A549 (cell line): ENCODE measurements around the gene LIPF. TPM values are rescaled to one million over a fixed set of nuclear protein-coding genes. Genes with fewer than 3 reads are reported as not detected.

Source experiments
- ATAC-seq, 2 experiments: fragments of 200-7000 bp in 1 of 2; fragments of >200 bp in 1 of 2; cut with Nextera tagmentation in 1 of 2; cut with Tn5 transposase in 1 of 2; 3 replicates each; pipeline versions ENCODE4 v1.8.0 to v1.9.1; 2018 to 2020; ENCODE audit warnings: mild to moderate bottlenecking in 1 of 2, moderate library complexity in 1 of 2
- CTCF ChIA-PET: fragments of 300-600 bp; sonication (Branson Sonifier 250); formaldehyde crosslinking; extraction: SDS; loops from one replicate; lab custom pipeline; 2021; ENCODE audit warnings: antibody characterized with exemption, inconsistent platforms; lab: Yijun Ruan, JAX
- POLR2A ChIA-PET: fragments of 350-600 bp; formaldehyde crosslinking; extraction: SDS; loops from one replicate; lab custom pipeline; 2021; ENCODE audit warnings: antibody characterized with exemption, inconsistent platforms; lab: Yijun Ruan, JAX
- DNase-seq, 2 experiments: peaks; one replicate each; pipeline versions ENCODE4 v3.0.0 to v3.0.0-alpha.2; 2011 to 2016; ENCODE audit warnings: low read depth in 1 of 2, low spot score in 1 of 2
- FAIRE-seq: peaks from 2 replicates; lab custom pipeline; 2011; peaks lifted over from hg19 to GRCh38; lab: Jason Lieb, UNC
- H3K27ac ChIP-seq, 2 experiments: fragments of >200 bp; sonication (Bioruptor Twin); formaldehyde crosslinking; 3 replicates each; pipeline ENCODE4 v1.5.1; 2016 to 2017
- H3K4me1 ChIP-seq: fragments of >200 bp; sonication (Bioruptor Twin); formaldehyde crosslinking; 3 replicates; pipeline ENCODE4 v1.6.1; 2016
- H3K4me2 ChIP-seq: fragments of >200 bp; sonication (Bioruptor Twin); formaldehyde crosslinking; 3 replicates; pipeline ENCODE4 v1.6.1; 2016
- H3K4me3 ChIP-seq: fragments of >200 bp; sonication (Bioruptor Twin); formaldehyde crosslinking; 3 replicates; pipeline ENCODE4 v1.5.1; 2016
- H3K9me3 ChIP-seq: fragments of >200 bp; sonication (Bioruptor Twin); formaldehyde crosslinking; 3 replicates; pipeline ENCODE4 v1.6.1; 2016
- BHLHE40 ChIP-seq: IDR thresholded peaks from 2 replicates; pipeline ENCODE4 v1.6.1; 2012; ENCODE audit warnings: low read depth, low read length, inconsistent platforms
- CEBPB ChIP-seq, 2 experiments: fragments of >200 bp in 1 of 2; sonication (Bioruptor Twin) in 1 of 2; formaldehyde crosslinking in 1 of 2; IDR thresholded peaks; 2 replicates each; pipeline ENCODE4 v1.6.1; 2012 to 2016
- CHD2 ChIP-seq: fragments of 150-350 bp; IDR thresholded peaks from 2 replicates; pipeline ENCODE4 v1.6.1; 2014; ENCODE audit warnings: low read length; ENCODE audit not compliant: partially characterized antibody
- CHD4 ChIP-seq: fragments of 200-600 bp; sonication (generic); IDR thresholded peaks from 2 replicates; pipeline ENCODE4 v1.6.1; 2016; ENCODE audit warnings: antibody characterized with exemption, mild to moderate bottlenecking, borderline replicate concordance
- FOSB ChIP-seq: fragments of 250-450 bp; sonication (Bioruptor Pico); IDR thresholded peaks from 2 replicates; pipeline ENCODE4 v1.5.0; 2020; ENCODE audit warnings: mild to moderate bottlenecking, moderate library complexity
- FOSL2 ChIP-seq, 2 experiments: fragments of 450-650 bp in 1 of 2; fragments of >200 bp in 1 of 2; sonication (Bioruptor Twin) in 1 of 2; formaldehyde crosslinking; IDR thresholded peaks; 2 replicates each; pipeline versions ENCODE4 v1.5.0 to v1.6.1; 2016 to 2020; ENCODE audit warnings: mild to moderate bottlenecking in 1 of 2, moderate library complexity in 1 of 2
- GATA3 ChIP-seq: IDR thresholded peaks from 2 replicates; pipeline ENCODE4 v1.6.1; 2012; ENCODE audit warnings: borderline replicate concordance
- HOXA7 ChIP-seq: fragments of 250-450 bp; sonication (Bioruptor Pico); IDR thresholded peaks from 2 replicates; pipeline ENCODE4 v1.5.0; 2020; ENCODE audit warnings: mild to moderate bottlenecking, moderate library complexity
- HOXB13 ChIP-seq: fragments of 250-450 bp; sonication (Bioruptor Pico); IDR thresholded peaks from 2 replicates; pipeline ENCODE4 v1.5.0; 2020; ENCODE audit warnings: low read depth, mild to moderate bottlenecking, moderate library complexity
- NFE2L2 ChIP-seq: fragments of 150-350 bp; conservative IDR thresholded peaks from 2 replicates; pipeline ENCODE4 v1.6.1; 2014; ENCODE audit warnings: low read length
- POLR2A ChIP-seq: IDR thresholded peaks from 2 replicates; pipeline ENCODE4 v1.6.1; 2012; ENCODE audit warnings: mild to moderate bottlenecking, low read length
- POLR2AphosphoS2 ChIP-seq: conservative IDR thresholded peaks from 2 replicates; pipeline ENCODE4 v1.6.1; 2012; ENCODE audit warnings: low read length, improper control_type of control experiment, inconsistent platforms
- RAD21 ChIP-seq, 2 experiments: fragments of >200 bp in 1 of 2; sonication (Bioruptor Twin) in 1 of 2; formaldehyde crosslinking in 1 of 2; IDR thresholded peaks in 1 of 2; conservative IDR thresholded peaks in 1 of 2; 2 replicates in 1 of 2; 3 replicates in 1 of 2; pipeline ENCODE4 v1.6.1; 2012 to 2018; ENCODE audit warnings: inconsistent platforms in 1 of 2
- SMC3 ChIP-seq: fragments of >200 bp; sonication (Bioruptor Twin); formaldehyde crosslinking; IDR thresholded peaks from 3 replicates; pipeline ENCODE4 v1.6.1; 2018; ENCODE audit warnings: inconsistent platforms
- SREBF2 ChIP-seq: fragments of 450-650 bp; IDR thresholded peaks from 2 replicates; pipeline ENCODE4 v1.6.1; 2014; ENCODE audit warnings: mild to moderate bottlenecking, moderate library complexity
- TFCP2L1 ChIP-seq: fragments of 250-450 bp; sonication (Bioruptor Pico); IDR thresholded peaks from 2 replicates; pipeline ENCODE4 v1.5.0; 2021; ENCODE audit warnings: mild to moderate bottlenecking
- TP53 ChIP-seq: fragments of 250-450 bp; sonication (Bioruptor Pico); IDR thresholded peaks from 2 replicates; pipeline ENCODE4 v1.5.0; 2021; ENCODE audit warnings: mild to moderate bottlenecking, moderate library complexity
- ZC3H11A ChIP-seq: fragments of 450-650 bp; IDR thresholded peaks from 2 replicates; pipeline ENCODE4 v1.6.1; 2014; ENCODE audit warnings: antibody characterized with exemption, mild to moderate bottlenecking
- WGBS: methylation state at CpG from one replicate; pipeline ENCODE4 v1.1.6; 2017; ENCODE audit errors: missing lambda C conversion rate; 5-methylcytosine and 5-hydroxymethylcytosine counted together
- polyA plus RNA-seq, 4 experiments: library from polyadenylated mRNA; depleted of rRNA in 3 of 4; stranded (reverse); fragments of >200 nt; fragmentation: RNase III in 1 of 4; extraction: RNeasy Plus Mini Kit Qiagen cat#74134 plus additional on column Dnase treatment in 1 of 4; gene quantifications; 2 replicates in 3 of 4; 3 replicates in 1 of 4; pipeline ENCODE4 v1.2.3, GENCODE V29; 2011 to 2017
- TF ChIP-seq, protein P1 (sequence below): fragments of 250-450 bp; sonication (Bioruptor Pico); IDR thresholded peaks from 2 replicates; pipeline ENCODE4 v1.5.0; 2020; ENCODE audit warnings: low read depth, mild to moderate bottlenecking, moderate library complexity
- TF ChIP-seq, protein P2 (sequence below): fragments of >200 bp; sonication (Bioruptor Twin); formaldehyde crosslinking; IDR thresholded peaks from 3 replicates; pipeline ENCODE4 v1.6.1; 2016
- TF ChIP-seq, protein P3 (sequence below): IDR thresholded peaks from 2 replicates; pipeline ENCODE4 v1.6.1; 2012
- TF ChIP-seq, protein P4 (sequence below): fragments of 450-650 bp; IDR thresholded peaks from 2 replicates; pipeline ENCODE4 v1.6.1; 2014; ENCODE audit warnings: antibody characterized with exemption
- TF ChIP-seq, protein P5 (sequence below): IDR thresholded peaks from 2 replicates; pipeline ENCODE4 v1.6.1; 2012; ENCODE audit warnings: low read depth, borderline replicate concordance
- TF ChIP-seq, protein P6 (sequence below): fragments of 150-350 bp; IDR thresholded peaks from 2 replicates; pipeline ENCODE4 v1.6.1; 2014; ENCODE audit warnings: low read depth, mild to moderate bottlenecking, low read length

LIPF gene
- polyA plus RNA-seq, 2 of the 4 experiments (the other 2 are of a cell fraction): not detected

DNA sequence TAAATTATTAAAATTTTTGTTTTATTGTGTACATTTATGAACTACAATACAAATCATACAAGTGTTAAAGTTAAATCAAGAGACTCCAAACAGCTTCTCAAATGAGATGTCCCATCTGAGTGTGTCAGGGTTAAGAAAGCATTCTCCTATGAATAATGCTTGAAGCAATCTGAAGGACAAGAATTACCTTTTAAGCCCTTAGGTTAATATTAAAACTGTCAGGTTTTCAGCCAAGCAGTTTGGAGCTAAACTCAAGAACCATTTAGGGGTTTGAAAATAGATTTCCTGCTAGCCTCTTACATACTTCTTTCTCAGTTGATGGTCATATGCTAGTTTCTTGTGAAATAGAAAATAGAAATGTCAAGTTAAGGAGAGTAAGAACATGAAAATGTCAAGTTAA, 39.4 kb upstream of the LIPF start:
- POLR2A ChIA-PET: no interaction called here
- H3K4me1 ChIP-seq: no peaks in the 10 kb centered on the region
- DNase-seq: no peak
- H3K4me3 ChIP-seq: no peak overlapping the region
- ATAC-seq: no peak
- H3K4me2 ChIP-seq: no peak overlapping the region
- H3K9me3 ChIP-seq: no peaks in the 10 kb centered on the region; the same call in 2 of the 3 replicates
- FAIRE-seq: peak; percentile 39
- TF ChIP-seq ZC3H11A (no peak), CHD2 (no peak), FOSB (CRISPR knock-in tag) (no peak)
- TF ChIP-seq, protein P1, sequence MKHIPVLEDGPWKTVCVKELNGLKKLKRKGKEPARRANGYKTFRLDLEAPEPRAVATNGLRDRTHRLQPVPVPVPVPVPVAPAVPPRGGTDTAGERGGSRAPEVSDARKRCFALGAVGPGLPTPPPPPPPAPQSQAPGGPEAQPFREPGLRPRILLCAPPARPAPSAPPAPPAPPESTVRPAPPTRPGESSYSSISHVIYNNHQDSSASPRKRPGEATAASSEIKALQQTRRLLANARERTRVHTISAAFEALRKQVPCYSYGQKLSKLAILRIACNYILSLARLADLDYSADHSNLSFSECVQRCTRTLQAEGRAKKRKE (CRISPR knock-in tag): no peak
- TF ChIP-seq, all 56 proteins: peak for 0
- no peak overlapping the region for H3K27ac ChIP-seq
- CTCF ChIA-PET: no interaction called here

DNA sequence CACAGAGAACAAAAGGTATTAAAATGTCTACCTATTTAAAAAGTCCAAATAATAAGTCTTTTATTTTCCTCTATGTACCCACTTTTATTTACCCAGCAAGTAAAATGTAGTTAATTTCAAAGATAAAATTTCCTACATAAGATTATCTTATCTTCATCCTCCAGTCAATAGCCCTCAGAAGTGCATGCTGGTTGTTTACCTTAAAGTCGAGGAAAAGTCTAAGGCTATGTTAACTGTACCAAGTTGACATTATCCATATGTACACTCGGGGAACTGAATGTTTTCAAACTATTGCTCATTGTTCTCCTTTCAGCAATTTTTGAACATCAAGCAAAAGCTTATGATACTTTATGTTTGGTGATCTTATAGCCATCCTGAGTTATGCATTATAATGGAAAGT, 24.1 kb upstream of the LIPF start:
- ChIA-PET CTCF (no interaction called here), POLR2A (interaction anchor here (0.6 kb wide), 1 partner anchor 530 kb away, joined by 3 read pairs; no protein-coding TSS in a partner anchor)
- DNase-seq (no peak), ATAC-seq (no peak), FAIRE-seq (no peak)
- Histone ChIP-seq H3K4me2 (no peak overlapping the region), H3K4me1 (peaks cover 13% of the 10 kb centered on the region), H3K4me3 (no peak overlapping the region), H3K27ac (no peak overlapping the region), H3K9me3 (peaks cover 13% of the 10 kb centered on the region; the same call in 2 of the 3 replicates)
- no peak for TF ChIP-seq SMC3
- no peak for TF ChIP-seq BHLHE40
- TF ChIP-seq, protein P2, sequence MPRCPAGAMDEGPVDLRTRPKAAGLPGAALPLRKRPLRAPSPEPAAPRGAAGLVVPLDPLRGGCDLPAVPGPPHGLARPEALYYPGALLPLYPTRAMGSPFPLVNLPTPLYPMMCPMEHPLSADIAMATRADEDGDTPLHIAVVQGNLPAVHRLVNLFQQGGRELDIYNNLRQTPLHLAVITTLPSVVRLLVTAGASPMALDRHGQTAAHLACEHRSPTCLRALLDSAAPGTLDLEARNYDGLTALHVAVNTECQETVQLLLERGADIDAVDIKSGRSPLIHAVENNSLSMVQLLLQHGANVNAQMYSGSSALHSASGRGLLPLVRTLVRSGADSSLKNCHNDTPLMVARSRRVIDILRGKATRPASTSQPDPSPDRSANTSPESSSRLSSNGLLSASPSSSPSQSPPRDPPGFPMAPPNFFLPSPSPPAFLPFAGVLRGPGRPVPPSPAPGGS: no peak
- no peak for TF ChIP-seq HOXB13
- TF ChIP-seq, protein P3, sequence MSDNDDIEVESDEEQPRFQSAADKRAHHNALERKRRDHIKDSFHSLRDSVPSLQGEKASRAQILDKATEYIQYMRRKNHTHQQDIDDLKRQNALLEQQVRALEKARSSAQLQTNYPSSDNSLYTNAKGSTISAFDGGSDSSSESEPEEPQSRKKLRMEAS: no peak
- TF ChIP-seq POLR2AphosphoS2: no peak
- TF ChIP-seq POLR2A: no peak
- no peak for TF ChIP-seq CHD4
- TF ChIP-seq, protein P4, sequence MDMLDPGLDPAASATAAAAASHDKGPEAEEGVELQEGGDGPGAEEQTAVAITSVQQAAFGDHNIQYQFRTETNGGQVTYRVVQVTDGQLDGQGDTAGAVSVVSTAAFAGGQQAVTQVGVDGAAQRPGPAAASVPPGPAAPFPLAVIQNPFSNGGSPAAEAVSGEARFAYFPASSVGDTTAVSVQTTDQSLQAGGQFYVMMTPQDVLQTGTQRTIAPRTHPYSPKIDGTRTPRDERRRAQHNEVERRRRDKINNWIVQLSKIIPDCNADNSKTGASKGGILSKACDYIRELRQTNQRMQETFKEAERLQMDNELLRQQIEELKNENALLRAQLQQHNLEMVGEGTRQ: no peak
- TF ChIP-seq RAD21 (conservative IDR thresholded peaks at IDR 0.05 in 1 of 2, IDR thresholded peaks at IDR 0.05 in 1 of 2): no peak
- no peak for TF ChIP-seq SREBF2
- no peak for TF ChIP-seq NFE2L2
- WGBS: 28% methylated on average over 2 of the region's 2 CpGs

DNA sequence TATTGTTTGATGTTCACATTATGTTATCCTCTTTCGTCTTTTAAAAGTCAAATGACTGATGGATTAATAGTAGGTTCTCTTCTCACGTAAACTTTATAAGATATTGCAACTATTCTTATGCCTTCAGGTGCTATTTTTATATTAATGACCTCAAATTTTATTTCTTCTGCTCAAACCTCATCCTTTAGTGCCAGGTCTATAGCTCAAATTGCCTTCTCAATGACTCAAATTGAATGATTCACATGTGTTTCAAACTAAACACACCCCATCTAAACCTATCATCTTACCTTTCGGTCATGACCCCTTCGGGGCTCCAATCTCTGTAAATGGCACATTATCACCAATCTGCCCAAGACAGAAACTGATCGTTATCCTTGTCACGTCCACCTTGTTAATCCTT, 22.0 kb upstream of the LIPF start:
- no peak for DNase-seq
- no peak for FAIRE-seq
- POLR2A ChIA-PET: no interaction called here

More for the DNA sequence above, 22.0 kb upstream of the LIPF start:
- WGBS: 89% methylated on average over 6 of the region's 6 CpGs
- TF ChIP-seq RAD21 (conservative IDR thresholded peaks at IDR 0.05 in 1 of 2, IDR thresholded peaks at IDR 0.05 in 1 of 2): no peak
- no peak for TF ChIP-seq TFCP2L1 (CRISPR knock-in tag)
- TF ChIP-seq CEBPB (IDR thresholded peaks at IDR 0.05): no peak
- TF ChIP-seq, protein P5, sequence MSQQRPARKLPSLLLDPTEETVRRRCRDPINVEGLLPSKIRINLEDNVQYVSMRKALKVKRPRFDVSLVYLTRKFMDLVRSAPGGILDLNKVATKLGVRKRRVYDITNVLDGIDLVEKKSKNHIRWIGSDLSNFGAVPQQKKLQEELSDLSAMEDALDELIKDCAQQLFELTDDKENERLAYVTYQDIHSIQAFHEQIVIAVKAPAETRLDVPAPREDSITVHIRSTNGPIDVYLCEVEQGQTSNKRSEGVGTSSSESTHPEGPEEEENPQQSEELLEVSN: no peak
- no peak for TF ChIP-seq FOSL2 (IDR thresholded peaks at IDR 0.05)
- no peak for TF ChIP-seq FOSL2 (CRISPR knock-in tag; IDR thresholded peaks at IDR 0.05)
- no peak for TF ChIP-seq TP53
- no peak for TF ChIP-seq NFE2L2
- TF ChIP-seq, protein P6, sequence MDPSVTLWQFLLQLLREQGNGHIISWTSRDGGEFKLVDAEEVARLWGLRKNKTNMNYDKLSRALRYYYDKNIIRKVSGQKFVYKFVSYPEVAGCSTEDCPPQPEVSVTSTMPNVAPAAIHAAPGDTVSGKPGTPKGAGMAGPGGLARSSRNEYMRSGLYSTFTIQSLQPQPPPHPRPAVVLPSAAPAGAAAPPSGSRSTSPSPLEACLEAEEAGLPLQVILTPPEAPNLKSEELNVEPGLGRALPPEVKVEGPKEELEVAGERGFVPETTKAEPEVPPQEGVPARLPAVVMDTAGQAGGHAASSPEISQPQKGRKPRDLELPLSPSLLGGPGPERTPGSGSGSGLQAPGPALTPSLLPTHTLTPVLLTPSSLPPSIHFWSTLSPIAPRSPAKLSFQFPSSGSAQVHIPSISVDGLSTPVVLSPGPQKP: no peak
- no peak for TF ChIP-seq HOXA7
- no peak for TF ChIP-seq SMC3
- no peak for TF ChIP-seq GATA3
- Histone ChIP-seq H3K4me1 (peaks cover 13% of the 10 kb centered on the region), H3K4me3 (no peak overlapping the region), H3K9me3 (peaks cover 13% of the 10 kb centered on the region; the same call in 2 of the 3 replicates), H3K27ac (peak overlapping the region in 1 of 2 experiments; percentile 46; a peak in 2 of 6 replicates), H3K4me2 (no peak overlapping the region)
- CTCF ChIA-PET: no interaction called here
- no peak for ATAC-seq
